Bronchial epithelial cell (primary cell): Measurements from ENCODE around the gene GCSAM. TPM values are rescaled to one million over a fixed set of nuclear protein-coding genes. Genes with fewer than 3 reads are reported as not detected.

Source experiments
- DNase-seq: peaks from one replicate; pipeline ENCODE4 v3.0.0-alpha.2; 2010; ENCODE audit warnings: low read depth
- FAIRE-seq: peaks from 2 replicates; lab custom pipeline; 2011; peaks lifted over from hg19 to GRCh38; lab: Jason Lieb, UNC
- H3K27me3 ChIP-seq: 2 replicates; pipeline ENCODE4 v1.5.1; 2011; ENCODE audit warnings: low read length; ENCODE audit not compliant: control insufficient read depth, insufficient read depth
- H3K36me3 ChIP-seq: 2 replicates; pipeline ENCODE4 v1.5.1; 2011; ENCODE audit warnings: low read length; ENCODE audit not compliant: control insufficient read depth, insufficient read depth
- H3K4me3 ChIP-seq: 2 replicates; pipeline ENCODE4 v1.5.1; 2011; ENCODE audit warnings: mild to moderate bottlenecking, low read depth, low read length, control low read depth
- CTCF ChIP-seq: IDR thresholded peaks from 2 replicates; pipeline ENCODE4 v1.5.1; 2011; ENCODE audit warnings: mild to moderate bottlenecking, moderate library complexity, low read length, control low read depth, inconsistent platforms; ENCODE audit not compliant: insufficient read depth, severe bottlenecking
- total RNA-seq: library from RNA; depleted of rRNA; stranded (reverse); fragments of >200 nt; gene quantifications from 2 replicates; pipeline ENCODE4 v1.2.1, GENCODE V29; 2014

GCSAM gene
- total RNA-seq, 1 donor from 2014 or later: 0.26 TPM

GRCh38 chr3:112117415-112117814 lies 15.6 kb downstream of the GCSAM start:
- Histone ChIP-seq H3K4me3 (no peak overlapping the region), H3K36me3 (peaks cover 21% of the 10 kb centered on the region), H3K27me3 (no peaks in the 10 kb centered on the region)
- DNase-seq: no peak
- FAIRE-seq: no peak
- no peak for TF ChIP-seq CTCF

GRCh38 chr3:112116748-112117186 lies 16.3 kb downstream of the GCSAM start:
- FAIRE-seq: no peak

GRCh38 chr3:112115806-112116383 lies 17.2 kb downstream of the GCSAM start:
- no peak for TF ChIP-seq CTCF
- no peaks in the 10 kb centered on the region for H3K27me3 ChIP-seq
- no peak overlapping the region for H3K4me3 ChIP-seq
- DNase-seq (no peak), FAIRE-seq (no peak)
- peaks cover 21% of the 10 kb centered on the region for H3K36me3 ChIP-seq

More at GRCh38 chr3:112116748-112117186, 16.3 kb downstream of the GCSAM start:
- no peak for TF ChIP-seq CTCF
- DNase-seq: no peak
- Histone ChIP-seq H3K4me3 (no peak overlapping the region), H3K36me3 (peaks cover 21% of the 10 kb centered on the region), H3K27me3 (no peaks in the 10 kb centered on the region)

GRCh38 chr3:112115161-112115739 lies 17.8 kb downstream of the GCSAM start:
- Histone ChIP-seq H3K27me3 (no peaks in the 10 kb centered on the region), H3K36me3 (peaks cover 22% of the 10 kb centered on the region), H3K4me3 (no peak overlapping the region)
- no peak for FAIRE-seq
- no peak for DNase-seq
- no peak for TF ChIP-seq CTCF

- TF ChIP-seq CTCF: no peak
- Histone ChIP-seq H3K4me3 (no peak overlapping the region), H3K27me3 (no peaks in the 10 kb centered on the region), H3K36me3 (peaks cover 23% of the 10 kb centered on the region)
- FAIRE-seq: no peak
- no peak for DNase-seq
Measured at GRCh38 chr3:112114576-112115160, 18.4 kb downstream of the GCSAM start.
